ENCODE results near the gene CTSH. TPM values are rescaled to one million over a fixed set of nuclear protein-coding genes. Genes with fewer than 3 reads are reported as not detected.

Gene CTSH
- total and polyA plus RNA-seq, 7 donors: 37.4 to 274 (median 96.7) TPM

DNA sequence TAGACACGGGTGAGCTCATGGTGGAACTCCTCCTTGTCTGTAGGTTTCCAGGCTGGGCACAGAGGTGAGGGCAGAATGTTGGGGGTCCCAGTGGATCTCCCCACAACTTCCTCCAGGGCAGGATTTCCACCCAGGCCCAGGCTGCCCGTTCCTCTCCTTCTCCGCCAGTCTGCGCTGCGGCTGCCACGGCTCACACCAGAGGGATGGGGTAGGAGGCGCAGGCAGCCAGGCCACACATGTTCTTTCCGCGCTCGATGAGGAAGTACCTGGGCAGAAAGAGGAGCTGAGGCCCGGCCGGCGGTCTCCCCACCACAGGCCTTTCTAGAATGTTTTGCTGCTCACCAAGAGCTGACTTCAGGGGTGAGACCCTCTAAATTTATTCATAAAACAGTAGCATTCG lies 22.9 kb downstream of the CTSH start:
- TF ChIP-seq, protein P1, sequence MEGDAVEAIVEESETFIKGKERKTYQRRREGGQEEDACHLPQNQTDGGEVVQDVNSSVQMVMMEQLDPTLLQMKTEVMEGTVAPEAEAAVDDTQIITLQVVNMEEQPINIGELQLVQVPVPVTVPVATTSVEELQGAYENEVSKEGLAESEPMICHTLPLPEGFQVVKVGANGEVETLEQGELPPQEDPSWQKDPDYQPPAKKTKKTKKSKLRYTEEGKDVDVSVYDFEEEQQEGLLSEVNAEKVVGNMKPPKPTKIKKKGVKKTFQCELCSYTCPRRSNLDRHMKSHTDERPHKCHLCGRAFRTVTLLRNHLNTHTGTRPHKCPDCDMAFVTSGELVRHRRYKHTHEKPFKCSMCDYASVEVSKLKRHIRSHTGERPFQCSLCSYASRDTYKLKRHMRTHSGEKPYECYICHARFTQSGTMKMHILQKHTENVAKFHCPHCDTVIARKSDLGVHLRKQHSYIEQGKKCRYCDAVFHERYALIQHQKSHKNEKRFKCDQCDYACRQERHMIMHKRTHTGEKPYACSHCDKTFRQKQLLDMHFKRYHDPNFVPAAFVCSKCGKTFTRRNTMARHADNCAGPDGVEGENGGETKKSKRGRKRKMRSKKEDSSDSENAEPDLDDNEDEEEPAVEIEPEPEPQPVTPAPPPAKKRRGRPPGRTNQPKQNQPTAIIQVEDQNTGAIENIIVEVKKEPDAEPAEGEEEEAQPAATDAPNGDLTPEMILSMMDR (IDR thresholded peaks at IDR 0.05): no peak
- TF ChIP-seq EP300 (IDR thresholded peaks at IDR 0.05) (no peak), POLR2A (IDR thresholded peaks at IDR 0.05) (no peak)
- Histone ChIP-seq H3K4me3 (no peak overlapping the region), H3K9me3 (no peaks in the 10 kb centered on the region), H3K36me3 (peaks cover 31 to 82% (median 37%) of the 10 kb centered on the region in 4 donors), H3K27ac (peak overlapping the region in 1 of 4 donors; percentile 31), H3K4me1 (peaks cover 0 to 30% (median 14%) of the 10 kb centered on the region in 4 donors), H3K27me3 (no peaks in the 10 kb centered on the region)
- WGBS, 2 donors: 90 to 92% methylated on average over 14 of the region's 14 CpGs
- intact Hi-C loops (cut with DNase I): no loop called here
- DNase-seq: no peak

DNA sequence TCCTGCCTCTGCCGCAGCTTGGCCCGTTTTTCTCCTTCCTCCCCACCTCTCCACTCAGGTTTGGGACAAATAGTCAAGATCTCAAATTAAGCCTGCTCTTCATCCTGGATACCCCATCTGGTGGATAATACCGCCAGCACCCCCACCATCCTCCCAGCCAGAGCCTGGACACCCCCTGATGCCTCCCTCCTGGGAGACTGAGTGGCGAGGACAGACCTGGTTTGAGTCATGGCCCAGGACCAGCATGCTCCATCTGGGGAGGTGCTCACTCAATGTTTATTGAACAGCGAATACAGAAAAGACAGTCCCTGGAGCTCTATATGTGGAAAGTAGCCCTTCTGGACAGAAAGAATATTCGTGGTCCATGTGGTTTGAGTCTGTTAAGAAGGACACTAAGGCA lies 23.3 kb downstream of the CTSH start:
- no peak overlapping the region for H3K27ac ChIP-seq
- peaks cover 31 to 78% (median 37%) of the 10 kb centered on the region in 4 donors for H3K36me3 ChIP-seq
- no peaks in the 10 kb centered on the region for H3K9me3 ChIP-seq
- intact Hi-C loops (cut with DNase I): no loop called here
- no peaks in the 10 kb centered on the region for H3K27me3 ChIP-seq
- DNase-seq: no peak
- H3K4me1 ChIP-seq: peaks cover 0 to 34% (median 18%) of the 10 kb centered on the region in 4 donors
- TF ChIP-seq, protein P1 (IDR thresholded peaks at IDR 0.05): no peak
- no peak for TF ChIP-seq EP300 (IDR thresholded peaks at IDR 0.05)
- no peak for TF ChIP-seq POLR2A (IDR thresholded peaks at IDR 0.05)
- TF ChIP-seq POLR2AphosphoS5 (IDR thresholded peaks at IDR 0.05): no peak
- 80 to 86% methylated on average over 6 of the region's 6 CpGs for WGBS, 2 donors
- H3K4me3 ChIP-seq: no peak overlapping the region

DNA sequence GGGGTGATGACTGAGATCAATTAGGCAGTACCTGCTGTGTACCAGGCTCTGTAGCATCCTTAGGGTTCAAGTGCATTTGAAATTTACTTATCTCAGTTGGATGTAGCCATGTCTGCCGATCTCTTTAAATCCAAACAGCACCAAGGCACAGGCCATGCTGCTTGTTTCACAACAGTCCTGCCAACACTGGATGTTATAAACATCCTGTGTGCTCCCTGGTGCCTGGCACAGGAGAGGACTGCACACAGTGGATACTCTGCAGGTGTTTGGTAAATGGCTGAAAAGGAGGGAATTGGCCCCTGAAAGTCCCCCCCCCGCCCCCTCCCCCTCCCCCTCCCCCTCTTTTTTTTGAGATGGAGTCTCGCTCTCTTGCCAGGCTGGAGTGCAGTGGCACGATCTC lies 27.0 kb downstream of the CTSH start:
- Histone ChIP-seq H3K36me3 (peaks cover 19 to 54% (median 21%) of the 10 kb centered on the region in 4 donors), H3K27ac (peak overlapping the region in 3 of 4 donors; percentile 74 to 87 (median 83)), H3K27me3 (no peaks in the 10 kb centered on the region), H3K4me1 (peaks cover 0 to 68% (median 51%) of the 10 kb centered on the region in 4 donors), H3K9me3 (no peaks in the 10 kb centered on the region), H3K4me3 (no peak overlapping the region)
- DNase-seq: no peak
- intact Hi-C loops (cut with DNase I): loop anchor here (2.0 to 5.0 kb wide), 2 partner anchors 45 to 149 kb away; partner anchors contain the start of gene MORF4L1
- 91 to 97% methylated on average over 4 of the region's 4 CpGs for WGBS, 2 donors
- TF ChIP-seq POLR2A (IDR thresholded peaks at IDR 0.05): no peak
- peak; percentile 45 to 78 (median 61) for TF ChIP-seq POLR2AphosphoS5 (IDR thresholded peaks at IDR 0.05)
- TF ChIP-seq, protein P1 (IDR thresholded peaks at IDR 0.05): no peak
- TF ChIP-seq EP300 (IDR thresholded peaks at IDR 0.05): peak in 1 of 4 donors; percentile 41

DNA sequence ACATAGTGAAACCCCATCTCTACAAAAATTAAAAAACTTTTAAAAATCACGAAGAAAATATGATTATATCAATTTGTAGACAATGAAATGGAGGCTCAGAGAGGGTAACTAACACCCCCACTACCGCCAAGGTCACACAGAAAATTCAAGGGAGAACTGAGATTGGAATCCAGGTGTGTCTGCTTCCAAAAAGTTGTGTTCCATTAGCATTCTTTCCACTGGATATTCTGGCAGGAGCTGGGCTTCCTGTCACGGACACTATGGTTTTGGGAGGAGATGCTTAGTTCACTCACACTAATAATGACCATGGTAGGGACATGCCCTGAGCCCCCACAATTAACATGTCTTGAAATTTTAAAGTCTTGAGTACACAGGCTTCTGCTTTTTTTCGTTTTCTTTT lies 28.8 kb downstream of the CTSH start:
- TF ChIP-seq POLR2A (IDR thresholded peaks at IDR 0.05) (no peak), EP300 (IDR thresholded peaks at IDR 0.05) (no peak), POLR2AphosphoS5 (IDR thresholded peaks at IDR 0.05) (no peak)
- TF ChIP-seq, protein P1 (IDR thresholded peaks at IDR 0.05): no peak
- Histone ChIP-seq H3K27ac (peak overlapping the region; percentile 38 to 87 (median 78)), H3K9me3 (no peaks in the 10 kb centered on the region), H3K27me3 (no peaks in the 10 kb centered on the region), H3K4me3 (no peak overlapping the region), H3K4me1 (peaks cover 0 to 66% (median 52%) of the 10 kb centered on the region in 4 donors), H3K36me3 (peaks cover under 1 to 53% (median 9%) of the 10 kb centered on the region in 4 donors)
- DNase-seq: no peak
- intact Hi-C loops (cut with DNase I): loop anchor here (2.0 to 5.0 kb wide), 2 partner anchors 43 to 151 kb away; partner anchors contain the start of gene MORF4L1
- 90% methylated on average over 4 of the region's 4 CpGs for WGBS, 2 donors

Measured in sigmoid colon (tissue), 7 donors.